OCI-LY1 (cell line): ENCODE results near the gene DNAJB11.

Experiments
- H2AFZ ChIP-seq: fragments of 200-600 bp; sonication (generic), shearing (Covaris generic); 2 replicates; pipeline ENCODE4 v1.6.0; 2014; ENCODE audit warnings: antibody characterized with exemption, mild to moderate bottlenecking, low read length
- H3F3A ChIP-seq: fragments of 200-600 bp; sonication (generic), shearing (Covaris generic); 2 replicates; pipeline ENCODE4 v1.6.0; 2014; ENCODE audit warnings: mild to moderate bottlenecking, antibody characterized with exemption, low read length, moderate library complexity; ENCODE audit not compliant: insufficient read depth
- H3K27ac ChIP-seq: fragments of 200-600 bp; sonication (generic); 2 replicates; pipeline ENCODE4 v1.5.1; 2014; ENCODE audit warnings: low read length, mixed run types, mild to moderate bottlenecking, low read depth; ENCODE audit not compliant: poor library complexity, severe bottlenecking
- H3K27me3 ChIP-seq: fragments of 200-600 bp; sonication (generic); 2 replicates; pipeline ENCODE4 v1.6.0; 2014; ENCODE audit warnings: antibody characterized with exemption, mild to moderate bottlenecking, low read length, moderate library complexity; ENCODE audit not compliant: insufficient read depth
- H3K36me3 ChIP-seq: fragments of 200-600 bp; sonication (generic); 2 replicates; pipeline ENCODE4 v1.6.1; 2014; ENCODE audit warnings: mild to moderate bottlenecking, antibody characterized with exemption, low read length, moderate library complexity, mixed read lengths; ENCODE audit not compliant: insufficient read depth
- H3K4me1 ChIP-seq: fragments of 200-600 bp; sonication (generic); 2 replicates; pipeline ENCODE4 v1.5.1; 2014; ENCODE audit warnings: mild to moderate bottlenecking, low read length, moderate library complexity; ENCODE audit not compliant: insufficient read depth, severe bottlenecking
- H3K4me2 ChIP-seq: fragments of 200-600 bp; sonication (generic), shearing (Covaris generic); 2 replicates; pipeline ENCODE4 v1.6.1; 2014; ENCODE audit warnings: low read length
- H3K4me3 ChIP-seq: fragments of 200-600 bp; sonication (generic); 2 replicates; pipeline ENCODE4 v1.5.1; 2014; ENCODE audit warnings: low read length, low read depth, mild to moderate bottlenecking, mixed read lengths; ENCODE audit not compliant: poor library complexity, severe bottlenecking
- H3K79me2 ChIP-seq: fragments of 200-600 bp; shearing (Covaris generic); 2 replicates; pipeline ENCODE4 v1.6.1; 2016; ENCODE audit warnings: mixed run types, low read length, mixed read lengths; ENCODE audit not compliant: insufficient read depth
- H3K9ac ChIP-seq: fragments of 200-600 bp; sonication (generic), shearing (Covaris generic); 2 replicates; pipeline ENCODE4 v1.6.1; 2014; ENCODE audit warnings: mild to moderate bottlenecking, low read length, mixed read lengths
- H3K9me2 ChIP-seq: fragments of 200-600 bp; sonication (generic), shearing (Covaris generic); 2 replicates; pipeline ENCODE4 v1.6.1; 2014; ENCODE audit warnings: low read depth, mild to moderate bottlenecking, low read length, mixed read lengths
- H3K9me3 ChIP-seq: fragments of 200-600 bp; shearing (Covaris generic); 2 replicates; pipeline ENCODE4 v1.6.1; 2014; ENCODE audit warnings: low read length, mixed read lengths
- H4K20me1 ChIP-seq: fragments of 200-600 bp; sonication (generic), shearing (Covaris generic); 2 replicates; pipeline ENCODE4 v1.6.0; 2016; ENCODE audit warnings: mild to moderate bottlenecking, low read length; ENCODE audit not compliant: insufficient read depth
- EZH2 ChIP-seq: fragments of 200-600 bp; sonication (generic), shearing (Covaris generic); IDR thresholded peaks from 2 replicates; pipeline ENCODE4 v1.8.0; 2017; ENCODE audit warnings: borderline replicate concordance, mixed run types, mild to moderate bottlenecking, antibody characterized with exemption, low read length, moderate library complexity, mixed read lengths
- TF ChIP-seq, protein P1 (sequence below): fragments of 200-600 bp; sonication (generic), shearing (Covaris generic); IDR thresholded peaks from 2 replicates; pipeline ENCODE4 v1.5.1; 2017; ENCODE audit warnings: mild to moderate bottlenecking, antibody characterized with exemption, low read length, moderate library complexity, mixed read lengths

Gene DNAJB11

GRCh38 chr3:186587183-186587582 is 16.7 kb downstream of the DNAJB11 start:
- no peaks in the 10 kb centered on the region for H3K4me1 ChIP-seq
- no peaks in the 10 kb centered on the region for H3K27me3 ChIP-seq
- H3K9ac ChIP-seq, result no peak overlapping the region
- H3K79me2 ChIP-seq, result no peaks in the 10 kb centered on the region
- no peak overlapping the region for H2AFZ ChIP-seq
- H3K36me3 ChIP-seq, result peaks cover 41% of the 10 kb centered on the region
- no peaks in the 10 kb centered on the region for H3F3A ChIP-seq
- TF ChIP-seq, protein P1, sequence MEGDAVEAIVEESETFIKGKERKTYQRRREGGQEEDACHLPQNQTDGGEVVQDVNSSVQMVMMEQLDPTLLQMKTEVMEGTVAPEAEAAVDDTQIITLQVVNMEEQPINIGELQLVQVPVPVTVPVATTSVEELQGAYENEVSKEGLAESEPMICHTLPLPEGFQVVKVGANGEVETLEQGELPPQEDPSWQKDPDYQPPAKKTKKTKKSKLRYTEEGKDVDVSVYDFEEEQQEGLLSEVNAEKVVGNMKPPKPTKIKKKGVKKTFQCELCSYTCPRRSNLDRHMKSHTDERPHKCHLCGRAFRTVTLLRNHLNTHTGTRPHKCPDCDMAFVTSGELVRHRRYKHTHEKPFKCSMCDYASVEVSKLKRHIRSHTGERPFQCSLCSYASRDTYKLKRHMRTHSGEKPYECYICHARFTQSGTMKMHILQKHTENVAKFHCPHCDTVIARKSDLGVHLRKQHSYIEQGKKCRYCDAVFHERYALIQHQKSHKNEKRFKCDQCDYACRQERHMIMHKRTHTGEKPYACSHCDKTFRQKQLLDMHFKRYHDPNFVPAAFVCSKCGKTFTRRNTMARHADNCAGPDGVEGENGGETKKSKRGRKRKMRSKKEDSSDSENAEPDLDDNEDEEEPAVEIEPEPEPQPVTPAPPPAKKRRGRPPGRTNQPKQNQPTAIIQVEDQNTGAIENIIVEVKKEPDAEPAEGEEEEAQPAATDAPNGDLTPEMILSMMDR, result no peak
- TF ChIP-seq EZH2, result no peak
- no peaks in the 10 kb centered on the region for H3K9me3 ChIP-seq
- no peaks in the 10 kb centered on the region for H4K20me1 ChIP-seq
- no peak overlapping the region for H3K4me3 ChIP-seq
- H3K4me2 ChIP-seq, result no peak overlapping the region
- no peaks in the 10 kb centered on the region for H3K9me2 ChIP-seq
- H3K27ac ChIP-seq, result no peak overlapping the region

GRCh38 chr3:186588632-186589031 is 18.1 kb downstream of the DNAJB11 start:
- Histone ChIP-seq H3K4me3 (no peak overlapping the region), H3K9me2 (no peaks in the 10 kb centered on the region), H3K27ac (no peak overlapping the region), H3K9me3 (no peaks in the 10 kb centered on the region), H3K36me3 (peaks cover 27% of the 10 kb centered on the region), H2AFZ (no peak overlapping the region), H3F3A (no peaks in the 10 kb centered on the region), H3K79me2 (no peaks in the 10 kb centered on the region), H3K9ac (no peak overlapping the region), H3K4me1 (no peaks in the 10 kb centered on the region), H4K20me1 (no peaks in the 10 kb centered on the region), H3K4me2 (no peak overlapping the region), H3K27me3 (no peaks in the 10 kb centered on the region)
- no peak for TF ChIP-seq EZH2
- TF ChIP-seq, protein P1, result no peak

DNA sequence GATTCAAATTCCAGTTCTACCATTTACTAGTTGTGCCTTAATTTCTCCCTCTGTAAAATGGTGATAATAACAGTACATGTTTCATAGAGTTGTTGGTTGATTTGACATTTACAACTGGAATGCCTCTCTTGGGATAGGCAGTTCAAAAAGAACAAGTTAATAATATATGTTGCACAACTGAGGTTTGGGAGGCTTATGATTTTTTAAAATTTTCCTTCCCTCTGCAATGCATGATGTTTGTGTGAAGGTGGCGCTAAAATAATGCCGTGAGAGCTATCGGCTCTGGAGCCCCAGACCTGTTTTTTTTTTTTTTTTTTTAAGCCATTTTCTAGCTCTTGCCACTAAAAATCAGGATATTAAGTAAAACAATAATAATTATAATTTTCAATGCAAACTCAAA is 18.6 kb downstream of the DNAJB11 start:
- no peak overlapping the region for H3K4me3 ChIP-seq
- H3K9me3 ChIP-seq, result no peaks in the 10 kb centered on the region
- no peak for TF ChIP-seq EZH2
- TF ChIP-seq, protein P1, result peak; percentile 78
- no peaks in the 10 kb centered on the region for H3F3A ChIP-seq
- H3K79me2 ChIP-seq, result no peaks in the 10 kb centered on the region
- no peaks in the 10 kb centered on the region for H3K9me2 ChIP-seq
- H2AFZ ChIP-seq, result no peak overlapping the region
- no peak overlapping the region for H3K4me2 ChIP-seq
- H3K27me3 ChIP-seq, result no peaks in the 10 kb centered on the region
- no peak overlapping the region for H3K9ac ChIP-seq
- no peak overlapping the region for H3K27ac ChIP-seq
- no peaks in the 10 kb centered on the region for H3K4me1 ChIP-seq
- peaks cover 22% of the 10 kb centered on the region for H3K36me3 ChIP-seq
- H4K20me1 ChIP-seq, result no peaks in the 10 kb centered on the region
